ENCODE results near the gene ADORA1.

Gene ADORA1

GRCh38 chr1:203133970-203134725 is 6.6 kb downstream of the ADORA1 start:
- no peak for TF ChIP-seq POLR2A (IDR thresholded peaks at IDR 0.05; ENCODE audit: low read depth, low read length)
- DNase-seq (ENCODE audit: insufficient read length, low spot score) (no peak), FAIRE-seq (no peak)

DNA sequence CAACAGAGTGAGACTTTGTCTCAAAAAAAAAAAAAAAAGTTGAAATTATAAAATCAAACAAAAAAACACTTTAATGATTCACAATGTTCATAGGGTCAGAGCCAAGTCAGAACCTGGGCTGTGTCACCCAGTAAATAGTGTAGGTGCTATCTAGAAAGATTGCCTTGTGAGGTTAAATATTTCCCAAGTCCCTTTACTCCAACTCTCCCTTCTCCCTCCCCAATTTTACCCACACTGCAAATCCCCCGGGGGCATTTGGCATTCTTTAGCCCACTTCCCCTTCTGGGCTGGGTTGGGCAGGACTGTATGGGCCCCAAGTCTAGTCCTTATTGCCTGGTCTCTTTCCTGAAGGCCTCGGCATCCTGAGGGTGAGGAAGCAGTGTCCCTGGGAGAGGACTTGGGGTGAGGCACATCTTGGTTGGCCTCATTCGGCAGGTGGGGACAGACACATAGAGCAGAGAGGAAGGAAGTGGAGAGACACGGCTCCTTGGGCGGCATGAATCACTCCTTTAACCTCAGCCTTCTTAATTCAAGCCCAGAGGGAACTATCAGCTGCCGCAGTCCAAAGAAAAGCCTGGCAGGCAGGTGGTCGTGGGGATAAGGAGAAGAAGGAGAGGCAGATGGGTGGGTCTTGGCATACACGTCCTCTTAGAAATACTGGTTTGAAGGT is 8.2 kb downstream of the ADORA1 start:
- FAIRE-seq (no peak), DNase-seq (ENCODE audit: insufficient read length, low spot score) (no peak)
- no peak for TF ChIP-seq POLR2A (IDR thresholded peaks at IDR 0.05; ENCODE audit: low read depth, low read length)

GRCh38 chr1:203136409-203137042 is 9.0 kb downstream of the ADORA1 start:
- DNase-seq (ENCODE audit: insufficient read length, low spot score) (no peak), FAIRE-seq (no peak)
- TF ChIP-seq POLR2A (IDR thresholded peaks at IDR 0.05; ENCODE audit: low read depth, low read length), result no peak

GRCh38 chr1:203137324-203137723 is 9.8 kb downstream of the ADORA1 start:
- DNase-seq (ENCODE audit: insufficient read length, low spot score) (no peak), FAIRE-seq (no peak)
- TF ChIP-seq POLR2A (IDR thresholded peaks at IDR 0.05; ENCODE audit: low read depth, low read length), result no peak

DNA sequence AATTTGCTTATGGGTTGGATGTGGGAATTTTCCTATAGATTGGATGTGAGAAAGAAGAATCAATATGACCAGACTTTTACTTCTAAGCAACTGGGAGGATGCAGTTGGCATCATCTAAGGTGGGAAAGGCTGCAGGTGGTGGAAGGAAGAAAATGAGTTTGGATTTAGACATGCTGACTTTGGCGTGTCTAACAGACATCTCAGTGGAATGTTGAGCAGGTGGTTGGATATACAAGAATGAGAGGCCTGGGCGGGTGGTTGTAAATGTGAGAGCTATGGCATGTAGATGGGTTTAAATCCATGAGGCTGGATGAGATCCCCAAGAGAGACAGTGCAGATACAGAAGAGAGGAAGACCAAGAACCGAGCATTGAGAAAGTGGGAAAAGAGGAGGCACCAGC is 10.5 kb downstream of the ADORA1 start:
- TF ChIP-seq POLR2A (IDR thresholded peaks at IDR 0.05; ENCODE audit: low read depth, low read length), result no peak
- DNase-seq (ENCODE audit: insufficient read length, low spot score), result no peak
- no peak for FAIRE-seq

DNA sequence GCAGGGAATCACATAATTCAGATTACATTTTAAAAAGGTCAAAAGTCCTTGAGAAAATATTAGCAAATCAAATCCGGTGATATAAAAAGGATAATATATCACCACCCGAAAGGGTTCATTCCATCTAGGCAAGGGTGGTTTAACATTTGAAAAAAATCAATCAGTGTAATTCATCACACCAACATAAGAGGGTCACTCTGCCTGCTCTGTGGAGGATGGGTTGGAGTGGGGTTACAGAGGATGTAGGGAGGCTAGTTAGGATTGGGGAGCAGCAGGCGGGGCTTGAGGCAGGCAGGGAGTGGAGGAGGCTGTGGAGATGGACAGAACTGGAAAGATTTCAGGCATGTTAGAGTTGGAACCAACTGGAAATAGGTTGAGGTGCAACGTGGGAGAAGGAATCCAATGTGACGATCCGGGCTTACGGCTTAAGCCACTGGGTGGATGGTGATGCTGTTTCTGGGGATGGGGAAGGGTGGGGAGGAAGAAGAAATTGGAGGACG is 12.5 kb downstream of the ADORA1 start:
- FAIRE-seq, result no peak
- TF ChIP-seq POLR2A (IDR thresholded peaks at IDR 0.05; ENCODE audit: low read depth, low read length), result no peak
- no peak for DNase-seq (ENCODE audit: insufficient read length, low spot score)

DNA sequence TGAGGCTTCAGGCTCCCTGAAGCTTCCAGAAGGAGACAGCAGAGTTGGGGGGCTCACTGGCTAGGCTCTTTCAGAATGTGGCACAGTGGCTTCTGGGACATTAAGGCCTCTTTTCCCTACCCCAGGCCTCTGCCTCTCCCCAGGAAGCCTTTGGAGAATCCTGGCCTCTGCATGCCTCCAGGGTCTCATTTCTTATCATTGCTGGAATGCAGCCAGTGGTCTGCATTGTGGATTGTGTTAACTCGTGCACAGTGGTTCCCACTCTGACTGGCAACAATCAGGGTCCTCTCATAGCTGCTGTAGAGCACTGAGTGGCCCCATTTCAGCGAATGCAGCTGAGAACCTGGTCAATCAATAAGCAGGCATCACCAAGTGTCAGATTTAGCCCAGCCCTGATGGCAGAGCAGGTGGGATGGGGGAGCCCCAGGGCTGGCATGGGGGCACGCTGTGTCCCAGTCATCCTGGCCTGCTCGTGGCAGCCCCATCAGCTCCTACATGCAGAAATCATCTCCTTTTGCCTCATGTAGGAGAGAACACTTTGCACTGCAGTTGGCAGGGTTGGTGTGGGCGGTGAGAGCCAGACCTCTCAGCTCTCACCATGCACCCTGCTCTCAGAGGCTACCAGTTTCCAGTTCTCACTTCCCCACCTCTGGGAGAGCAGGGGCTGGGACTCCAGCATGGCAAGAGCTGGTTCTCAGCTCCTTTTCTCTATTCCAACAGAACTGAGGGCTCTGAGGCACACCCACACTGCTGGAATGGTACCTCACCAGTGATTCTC is 13.4 kb downstream of the ADORA1 start:
- no peak for TF ChIP-seq POLR2A (IDR thresholded peaks at IDR 0.05; ENCODE audit: low read depth, low read length)
- DNase-seq (ENCODE audit: insufficient read length, low spot score) (no peak), FAIRE-seq (no peak)

- FAIRE-seq, result no peak
- TF ChIP-seq POLR2A (IDR thresholded peaks at IDR 0.05; ENCODE audit: low read depth, low read length), result no peak
- no peak for DNase-seq (ENCODE audit: insufficient read length, low spot score)
These were observed 14.6 kb downstream of the ADORA1 start for GRCh38 chr1:203142124-203142523.

DNA sequence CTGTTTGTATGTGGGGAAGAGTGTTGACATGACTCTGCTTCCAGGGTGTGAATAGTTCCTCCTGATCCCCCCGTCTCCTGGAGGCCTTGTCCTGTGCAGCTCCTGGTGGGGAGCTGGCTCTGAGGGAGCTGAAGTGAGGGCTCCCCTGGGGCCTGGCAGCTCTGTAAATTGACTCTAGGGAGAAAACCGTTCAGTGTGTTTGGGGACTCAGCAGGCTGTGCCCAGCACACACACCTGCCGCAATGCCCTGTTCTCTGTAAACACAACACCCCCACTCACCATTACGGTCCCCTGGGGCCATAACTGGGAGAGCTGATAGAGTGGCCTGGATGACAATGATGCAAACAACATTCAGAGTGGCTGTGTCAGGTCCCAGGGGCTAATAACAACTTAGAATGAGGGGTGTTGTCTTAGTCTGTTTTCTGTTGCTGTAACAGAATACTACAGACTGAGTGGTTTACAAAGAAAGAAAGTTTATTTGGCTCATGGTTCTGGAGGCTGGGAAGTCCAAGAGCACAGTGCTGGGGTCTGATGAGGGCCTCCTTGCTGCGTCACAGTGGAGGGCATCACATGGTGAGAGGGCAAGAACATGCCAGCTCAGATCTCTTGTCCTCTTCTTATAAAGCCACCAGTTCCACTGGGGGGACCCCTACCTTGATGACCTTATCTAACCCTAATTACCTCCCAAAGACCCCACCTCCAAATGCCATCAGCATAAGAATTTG is 15.3 kb downstream of the ADORA1 start:
- no peak for FAIRE-seq
- DNase-seq (ENCODE audit: insufficient read length, low spot score), result no peak
- TF ChIP-seq POLR2A (IDR thresholded peaks at IDR 0.05; ENCODE audit: low read depth, low read length), result no peak

DNA sequence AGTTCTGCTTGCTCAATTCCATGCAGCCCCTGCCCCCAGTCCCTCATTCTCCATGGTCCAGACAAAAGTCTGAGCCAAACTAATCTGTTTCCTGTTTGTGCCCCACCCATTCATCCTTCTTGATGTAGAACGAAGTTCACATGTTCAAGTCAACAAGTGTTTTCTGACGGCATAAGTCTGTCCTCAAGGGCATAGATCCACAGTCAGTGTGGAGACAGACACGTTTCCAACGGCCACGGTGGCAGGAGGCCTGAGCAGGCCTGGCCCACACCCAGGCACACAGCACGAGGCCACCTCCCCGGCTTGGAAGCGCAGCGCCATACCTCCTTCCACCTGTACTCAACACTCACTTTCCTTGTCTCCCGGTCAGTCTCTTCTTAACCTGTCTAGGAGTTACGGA is 16.1 kb downstream of the ADORA1 start:
- FAIRE-seq (no peak), DNase-seq (ENCODE audit: insufficient read length, low spot score) (no peak)
- no peak for TF ChIP-seq POLR2A (IDR thresholded peaks at IDR 0.05; ENCODE audit: low read depth, low read length)

DNA sequence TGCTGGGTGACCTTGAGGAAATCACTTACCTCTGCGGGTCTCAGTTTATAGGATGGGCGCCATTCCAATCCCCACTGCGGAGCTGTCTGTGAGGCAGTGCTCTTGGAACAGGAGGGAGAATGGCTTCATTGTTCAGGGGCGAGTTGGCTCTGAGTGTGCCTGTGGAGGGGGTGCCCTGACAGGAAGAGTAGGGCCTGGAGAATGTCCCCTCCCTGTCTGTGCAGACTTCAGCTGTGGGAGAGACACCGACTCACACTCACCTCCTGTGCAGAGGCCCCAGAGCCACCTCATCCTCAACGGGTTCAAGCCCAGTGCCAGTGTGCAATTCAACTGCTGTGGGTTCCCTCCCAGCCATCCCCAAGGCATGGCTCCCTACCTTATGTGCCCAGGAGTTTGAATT is 17.1 kb downstream of the ADORA1 start:
- TF ChIP-seq POLR2A (IDR thresholded peaks at IDR 0.05; ENCODE audit: low read depth, low read length), result no peak
- FAIRE-seq, result no peak
- no peak for DNase-seq (ENCODE audit: insufficient read length, low spot score)

DNA sequence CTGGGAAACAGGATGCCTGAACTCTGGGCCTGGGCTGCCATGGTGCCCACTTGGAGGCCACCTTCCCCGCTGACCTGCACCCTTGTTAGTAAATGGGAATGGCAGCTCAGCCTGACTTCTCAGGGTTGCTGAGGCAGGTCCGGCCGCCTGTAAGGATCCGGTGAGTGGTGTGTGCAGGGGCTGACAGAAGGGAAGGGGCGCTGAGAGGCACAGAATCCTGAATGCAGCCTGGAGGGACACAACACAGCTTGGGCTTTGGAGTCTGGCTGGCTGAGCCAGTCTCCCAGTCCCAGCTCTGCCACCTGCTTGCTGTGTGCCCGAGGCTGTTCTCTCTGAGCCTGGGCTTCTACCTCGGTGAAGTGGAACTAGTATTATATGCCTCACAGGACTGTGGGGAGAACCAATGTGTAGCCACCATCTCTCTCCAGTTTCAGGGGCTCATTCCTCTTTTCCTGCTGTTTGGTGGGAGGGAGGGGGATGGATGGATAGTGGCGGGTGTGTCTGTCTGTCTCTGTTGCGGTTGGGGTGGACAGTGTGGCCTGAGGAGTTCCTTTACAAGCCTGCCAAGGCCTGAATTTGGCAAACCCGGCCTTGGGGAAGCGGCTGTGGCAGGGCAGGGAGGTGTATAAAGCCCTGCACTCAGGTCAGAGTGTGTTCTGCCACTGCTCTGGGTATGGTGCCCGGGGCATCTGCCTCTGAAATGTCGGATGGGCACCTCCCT is 18.0 kb downstream of the ADORA1 start:
- DNase-seq (ENCODE audit: insufficient read length, low spot score) (no peak), FAIRE-seq (no peak)
- no peak for TF ChIP-seq POLR2A (IDR thresholded peaks at IDR 0.05; ENCODE audit: low read depth, low read length)

DNA sequence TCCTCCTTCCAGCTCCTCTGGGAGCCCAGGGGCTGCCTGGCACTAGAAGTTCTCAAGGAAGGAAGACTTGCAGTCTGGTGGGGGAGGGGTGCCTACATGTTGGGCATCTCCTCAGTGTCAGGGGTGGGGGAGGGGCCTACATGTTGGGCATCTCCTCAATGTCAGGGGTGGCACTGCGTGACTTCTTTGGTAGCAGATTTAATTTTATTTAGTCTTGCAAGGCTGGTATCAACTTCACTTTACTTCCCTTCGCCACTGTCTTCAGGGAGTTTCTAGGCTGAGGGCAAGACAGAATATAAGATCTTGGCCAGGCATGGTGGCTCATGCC is 18.5 kb downstream of the ADORA1 start:
- no peak for TF ChIP-seq POLR2A (IDR thresholded peaks at IDR 0.05; ENCODE audit: low read depth, low read length)
- no peak for FAIRE-seq
- DNase-seq (ENCODE audit: insufficient read length, low spot score), result no peak
